NK-92 (cell line): ENCODE measurements around the gene GBF1.
"Not testable (repeated sequence)": the region's sequence is repeated elsewhere in the genome, so short reads cannot be mapped to it uniquely, and the experiment has no call there.

Experiments used
- DNase-seq: peaks from one replicate; lab custom pipeline; 2025; ENCODE audit not compliant: unreplicated experiment; lab: John Stamatoyannopoulos, UW

The GBF1 gene

DNA sequence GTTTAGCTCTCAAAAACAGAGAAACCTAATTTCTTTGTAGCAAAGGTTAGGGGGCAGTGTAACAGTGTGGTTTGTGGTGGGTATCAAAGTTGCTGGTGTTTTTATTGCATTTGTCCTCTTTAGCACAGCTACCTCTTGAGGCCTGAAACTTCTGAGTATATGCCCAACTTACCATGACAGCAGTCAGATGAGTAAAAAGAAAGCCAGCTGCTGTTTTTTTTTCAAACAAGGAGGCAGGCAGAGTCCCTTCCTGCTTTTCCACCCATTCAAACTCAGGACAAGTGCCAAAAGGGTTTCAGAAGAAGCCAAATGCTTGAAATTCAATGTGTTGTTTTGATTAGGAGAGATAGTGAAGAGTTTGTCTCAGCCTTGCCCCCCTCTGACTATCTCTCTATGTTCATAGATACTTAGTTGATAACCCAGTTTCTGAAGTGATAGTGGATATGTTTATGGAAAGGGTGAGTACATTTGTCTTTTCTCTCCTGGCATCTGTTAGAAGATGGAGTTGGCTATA is 23.1 kb downstream of the GBF1 start:
- DNase-seq = no peak

DNA sequence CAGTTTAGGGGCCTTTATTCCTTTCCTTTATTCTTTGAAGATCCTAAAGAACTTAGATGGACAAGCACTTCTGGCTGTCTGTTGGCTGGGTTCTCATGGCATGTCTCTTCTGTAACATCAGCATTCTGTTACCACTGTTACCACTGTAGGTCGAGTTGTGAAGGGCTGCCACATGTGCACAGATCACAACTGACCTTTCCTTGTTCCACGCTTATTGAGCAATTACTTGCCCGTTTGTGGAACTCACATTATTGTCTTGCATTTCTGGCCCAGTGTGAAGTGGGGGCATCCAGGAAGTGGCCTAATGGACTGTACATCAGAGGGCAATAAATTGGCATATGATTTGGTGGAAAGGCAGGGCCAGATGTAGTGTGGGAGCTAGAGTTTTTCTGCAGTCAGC is 23.7 kb downstream of the GBF1 start:
- no peak for DNase-seq

GRCh38 chr10:102274062-102274461 is 28.7 kb downstream of the GBF1 start:
- DNase-seq = no peak

GRCh38 chr10:102275343-102275742 is 30.0 kb downstream of the GBF1 start:
- no peak for DNase-seq

GRCh38 chr10:102279104-102279503 is 33.8 kb downstream of the GBF1 start:
- DNase-seq = no peak

GRCh38 chr10:102280397-102281101 is 35.2 kb downstream of the GBF1 start:
- DNase-seq = no peak

DNA sequence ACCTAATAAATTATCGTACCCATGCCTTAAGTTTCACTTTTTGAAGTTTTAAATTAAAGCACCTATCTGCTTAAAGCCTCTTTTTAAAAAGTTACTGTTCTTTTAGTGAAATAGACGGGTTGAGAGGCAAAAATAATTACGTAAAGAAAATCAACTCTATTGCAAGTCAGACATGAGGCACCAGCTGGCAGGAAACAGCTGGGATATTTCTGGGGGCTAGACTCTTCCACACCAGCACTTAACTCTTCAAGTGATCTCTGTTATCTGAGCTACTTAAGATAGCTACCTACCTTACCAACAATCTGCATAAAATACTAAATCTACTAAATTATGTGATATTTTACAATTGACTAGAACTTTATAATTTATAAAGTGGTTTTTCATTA is 35.8 kb downstream of the GBF1 start:
- no peak for DNase-seq

DNA sequence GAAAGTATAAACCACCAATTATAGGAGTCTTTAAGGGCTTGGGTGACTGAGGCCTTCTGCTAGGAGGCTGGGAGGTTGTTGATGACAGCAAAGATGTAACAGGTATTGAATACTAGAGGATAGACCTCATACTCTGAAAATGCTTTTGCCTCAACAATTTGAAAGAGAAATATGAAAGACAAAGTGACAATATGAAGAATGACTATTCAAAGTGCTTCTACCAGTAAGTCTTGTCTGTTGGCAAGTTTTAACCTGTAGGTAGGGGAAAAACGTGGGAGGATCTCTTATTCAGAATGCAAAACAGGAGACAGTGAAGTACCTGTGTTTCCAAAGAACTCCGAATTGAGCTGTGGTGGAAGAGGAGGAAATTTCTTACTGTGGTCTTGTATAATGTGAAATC is 38.2 kb downstream of the GBF1 start:
- no peak for DNase-seq

DNA sequence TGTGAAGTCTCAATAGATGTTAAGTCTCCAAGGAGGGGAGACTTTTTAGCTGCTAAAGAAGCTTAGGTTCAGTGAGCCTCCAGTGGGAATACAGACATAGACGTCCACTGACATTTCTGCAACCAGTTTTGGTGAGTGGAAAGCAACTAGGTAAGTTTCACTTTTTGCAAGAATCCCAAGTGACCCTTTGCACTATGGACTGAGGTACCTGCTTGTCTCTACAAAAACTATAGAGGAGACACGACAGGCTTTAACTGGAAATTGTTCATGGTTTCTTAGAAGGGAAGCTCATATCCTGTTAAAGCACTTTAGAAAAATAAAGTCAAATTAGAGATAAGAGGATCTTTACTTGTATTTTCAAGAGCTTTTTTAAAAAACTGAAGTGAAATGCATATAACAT is 38.6 kb downstream of the GBF1 start:
- no peak for DNase-seq

- DNase-seq = no peak
Observed at GRCh38 chr10:102284531-102284930, 39.2 kb downstream of the GBF1 start.

DNA sequence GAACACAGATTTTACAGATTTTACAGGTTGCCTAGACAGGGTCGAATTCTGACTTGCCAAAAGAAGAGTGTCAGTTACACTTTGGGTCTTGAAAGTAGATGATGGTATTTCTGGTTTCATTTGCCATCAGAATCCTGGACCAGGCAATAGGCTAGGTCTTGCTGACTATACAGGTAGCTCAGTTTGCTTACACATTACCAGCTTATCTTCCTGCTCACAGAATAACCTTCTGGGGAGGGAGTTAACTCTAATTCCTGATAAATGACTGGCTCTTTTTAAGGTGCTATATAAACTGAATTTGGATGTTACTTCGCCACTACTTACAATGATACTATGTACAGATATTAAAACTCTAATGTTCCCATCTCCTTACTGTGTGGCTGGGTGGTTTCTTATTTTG is 39.8 kb downstream of the GBF1 start:
- DNase-seq = no peak

DNA sequence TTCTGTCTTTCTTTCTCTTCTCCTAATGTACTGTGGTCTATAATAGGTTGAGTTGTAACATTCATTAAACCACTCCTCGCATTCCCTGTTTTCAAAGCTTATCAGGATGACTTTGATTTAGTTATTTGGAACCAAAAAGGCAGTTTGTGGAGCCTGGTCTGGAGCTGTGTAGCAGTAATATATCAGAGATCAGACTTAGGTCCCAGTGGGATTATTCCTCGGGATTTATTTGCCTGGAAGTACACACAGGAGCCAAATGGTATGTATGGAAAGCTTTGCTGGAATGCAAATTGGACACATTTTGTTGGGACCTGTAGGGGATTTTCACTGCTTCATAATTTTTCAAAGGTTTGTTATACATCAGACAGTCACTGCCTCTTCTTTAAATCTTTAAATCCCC is 40.9 kb downstream of the GBF1 start:
- no peak for DNase-seq

GRCh38 chr10:102287538-102287937 is 42.2 kb downstream of the GBF1 start:
- no peak for DNase-seq

- no peak for DNase-seq
Observed at GRCh38 chr10:102287991-102288390, 42.7 kb downstream of the GBF1 start.

GRCh38 chr10:102289356-102289755 is 44.0 kb downstream of the GBF1 start:
- no peak for DNase-seq

DNA sequence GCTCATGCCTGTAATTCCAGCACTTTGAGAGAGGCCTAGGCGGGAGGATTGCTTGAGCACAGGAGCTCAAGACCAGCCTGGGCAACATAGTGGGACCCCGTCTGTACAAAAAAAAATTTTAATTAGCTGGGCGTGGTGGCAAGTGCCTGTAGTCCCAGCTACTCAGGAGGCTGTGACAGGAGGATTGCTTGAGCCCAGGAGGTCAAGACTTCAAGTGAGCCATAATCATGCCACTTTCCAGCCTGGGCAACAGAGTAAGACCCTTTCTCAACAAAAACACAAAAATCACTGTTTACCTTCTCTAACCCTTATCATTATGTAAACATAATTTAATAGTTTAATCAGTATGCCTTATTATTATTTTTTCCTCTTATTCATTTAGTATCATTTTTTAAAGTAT is 44.5 kb downstream of the GBF1 start:
- DNase-seq = no peak

GRCh38 chr10:102291221-102291905 is 46.0 kb downstream of the GBF1 start:
- no peak for DNase-seq

GRCh38 chr10:102297101-102297500 is 51.8 kb downstream of the GBF1 start:
- no peak for DNase-seq

DNA sequence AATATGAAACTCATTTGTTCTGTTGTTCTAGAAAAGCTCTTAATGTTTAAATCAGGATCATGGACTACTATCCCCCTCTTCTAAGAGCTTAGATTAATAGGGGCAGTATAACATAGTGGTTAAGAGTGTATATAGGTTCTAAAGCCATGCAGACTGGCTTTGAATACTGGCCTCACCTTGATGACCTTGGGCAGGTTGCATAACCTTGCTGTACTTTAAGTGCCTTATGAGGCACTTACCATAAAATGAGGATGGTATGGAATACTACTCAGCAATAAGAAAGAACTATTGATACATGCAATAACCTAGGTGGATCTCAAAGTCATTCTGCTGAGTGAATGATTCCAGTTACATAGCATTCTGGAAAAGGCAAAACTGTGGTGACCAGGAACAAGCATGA is 53.6 kb downstream of the GBF1 start:
- DNase-seq = no peak

DNA sequence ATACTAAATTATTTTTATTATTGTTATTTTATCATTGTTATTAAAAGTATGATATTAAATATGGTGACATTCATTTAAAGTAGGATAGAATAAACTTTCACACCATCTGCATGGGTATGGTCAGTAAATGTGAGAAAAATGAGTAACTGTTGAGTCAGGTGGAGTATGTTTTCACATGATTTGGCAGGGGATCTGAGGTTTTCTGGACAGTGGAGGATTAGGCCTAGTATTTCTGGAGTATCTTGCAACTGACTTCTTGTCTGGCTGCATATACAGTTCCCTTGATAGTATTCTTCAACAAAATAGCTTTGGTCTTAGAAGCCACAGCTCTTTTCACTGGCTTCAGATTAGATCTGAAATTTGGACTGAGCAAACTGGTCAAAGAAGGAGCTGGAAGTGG is 54.5 kb downstream of the GBF1 start:
- DNase-seq = no peak

- no peak for DNase-seq
Observed at GRCh38 chr10:102300278-102300843, 55.0 kb downstream of the GBF1 start.

- not testable (repeated sequence) for DNase-seq
Observed at GRCh38 chr10:102300912-102301311, 55.6 kb downstream of the GBF1 start.
